Measurements from ENCODE around the gene GALNT10.

Gene GALNT10

GRCh38 chr5:154284433-154284832 is 93.9 kb downstream of the GALNT10 start:
- no peak overlapping the region for H3K9ac ChIP-seq (ENCODE audit: low read depth, low read length)
- no peaks in the 10 kb centered on the region for H3K36me3 ChIP-seq (ENCODE audit: insufficient read depth, low read length)
- no peaks in the 10 kb centered on the region for H3K79me2 ChIP-seq (ENCODE audit: insufficient read depth, low read length)
- TF ChIP-seq CTCF (IDR thresholded peaks at IDR 0.05; ENCODE audit: borderline replicate concordance, extremely low read depth, low read length, poor library complexity, severe bottlenecking) = no peak
- TF ChIP-seq EZH2 (IDR thresholded peaks at IDR 0.05; ENCODE audit: borderline replicate concordance, low read depth, low read length, severe bottlenecking) = no peak
- DNase-seq (no peak), ATAC-seq (ENCODE audit: insufficient read depth, low read depth) (no peak)
- no peak overlapping the region for H3K4me3 ChIP-seq (ENCODE audit: low read depth in 1 of 2, low read length in 2 of 2)
- no peak overlapping the region for H3K4me2 ChIP-seq (ENCODE audit: insufficient read depth, low read length)
- H2AFZ ChIP-seq (ENCODE audit: low read depth, low read length) = no peak overlapping the region
- no peaks in the 10 kb centered on the region for H3K9me3 ChIP-seq (ENCODE audit: insufficient read depth, low read length, severe bottlenecking)
- no peaks in the 10 kb centered on the region for H4K20me1 ChIP-seq (ENCODE audit: insufficient read depth, low read length)
- no peaks in the 10 kb centered on the region for H3K4me1 ChIP-seq (ENCODE audit: insufficient read depth, low read length)
- H3K27me3 ChIP-seq (ENCODE audit: insufficient read depth, low read length, poor library complexity) = no peaks in the 10 kb centered on the region
- H3K27ac ChIP-seq (ENCODE audit: low read length) = no peak overlapping the region

DNA sequence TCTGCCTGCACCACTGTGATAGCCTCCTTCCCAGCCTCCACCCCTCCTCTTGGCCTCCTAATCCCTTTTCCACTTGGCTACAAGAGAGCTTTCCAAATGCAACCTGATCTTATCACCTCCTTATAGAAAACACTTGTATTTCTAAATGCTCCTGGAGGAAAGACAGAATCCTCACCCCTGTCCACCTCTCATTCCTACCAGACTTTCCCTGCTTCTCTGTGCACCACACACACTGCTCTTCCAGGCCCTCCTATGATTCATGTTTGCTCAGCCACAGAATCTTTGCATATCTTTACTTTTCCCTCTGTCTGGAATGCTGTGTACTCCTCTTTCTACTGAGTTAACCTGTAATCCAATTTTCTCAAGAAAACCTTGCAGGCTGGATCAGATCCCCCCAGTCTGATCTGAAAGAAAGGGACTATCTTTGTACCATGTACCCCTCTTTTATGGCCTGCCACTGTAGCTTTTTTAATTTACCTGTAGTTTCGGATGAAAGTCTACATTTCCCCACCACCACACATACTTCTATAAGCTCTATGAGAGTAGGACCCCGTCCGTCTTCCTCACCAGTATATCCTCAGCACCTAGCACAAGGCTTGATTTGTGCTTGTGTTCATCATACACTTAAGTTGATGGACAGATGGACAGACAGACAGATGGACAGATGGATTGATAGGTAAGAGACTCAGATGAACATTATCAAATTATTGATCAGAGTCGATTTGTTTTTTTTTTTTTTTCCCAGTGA is 95.3 kb downstream of the GALNT10 start:
- Histone ChIP-seq H3K9ac (ENCODE audit: low read depth, low read length) (no peak overlapping the region), H3K27me3 (ENCODE audit: insufficient read depth, low read length, poor library complexity) (no peaks in the 10 kb centered on the region), H3K9me3 (ENCODE audit: insufficient read depth, low read length, severe bottlenecking) (no peaks in the 10 kb centered on the region), H3K4me2 (ENCODE audit: insufficient read depth, low read length) (no peak overlapping the region), H2AFZ (ENCODE audit: low read depth, low read length) (no peak overlapping the region), H4K20me1 (ENCODE audit: insufficient read depth, low read length) (no peaks in the 10 kb centered on the region), H3K79me2 (ENCODE audit: insufficient read depth, low read length) (no peaks in the 10 kb centered on the region), H3K4me3 (ENCODE audit: low read depth in 1 of 2, low read length in 2 of 2) (no peak overlapping the region), H3K4me1 (ENCODE audit: insufficient read depth, low read length) (no peaks in the 10 kb centered on the region), H3K27ac (ENCODE audit: low read length) (no peak overlapping the region), H3K36me3 (ENCODE audit: insufficient read depth, low read length) (no peaks in the 10 kb centered on the region)
- DNase-seq (no peak), ATAC-seq (ENCODE audit: insufficient read depth, low read depth) (no peak)
- no peak for TF ChIP-seq CTCF (IDR thresholded peaks at IDR 0.05; ENCODE audit: borderline replicate concordance, extremely low read depth, low read length, poor library complexity, severe bottlenecking)
- TF ChIP-seq EZH2 (IDR thresholded peaks at IDR 0.05; ENCODE audit: borderline replicate concordance, low read depth, low read length, severe bottlenecking) = no peak

- H3K4me3 ChIP-seq (ENCODE audit: low read depth in 1 of 2, low read length in 2 of 2) = no peak overlapping the region
- ATAC-seq (ENCODE audit: insufficient read depth, low read depth) (no peak), DNase-seq (no peak)
- no peaks in the 10 kb centered on the region for H3K9me3 ChIP-seq (ENCODE audit: insufficient read depth, low read length, severe bottlenecking)
- H3K9ac ChIP-seq (ENCODE audit: low read depth, low read length) = no peak overlapping the region
- no peak overlapping the region for H3K27ac ChIP-seq (ENCODE audit: low read length)
- no peak overlapping the region for H3K4me2 ChIP-seq (ENCODE audit: insufficient read depth, low read length)
- no peaks in the 10 kb centered on the region for H3K27me3 ChIP-seq (ENCODE audit: insufficient read depth, low read length, poor library complexity)
- H4K20me1 ChIP-seq (ENCODE audit: insufficient read depth, low read length) = no peaks in the 10 kb centered on the region
- no peaks in the 10 kb centered on the region for H3K4me1 ChIP-seq (ENCODE audit: insufficient read depth, low read length)
- H3K36me3 ChIP-seq (ENCODE audit: insufficient read depth, low read length) = no peaks in the 10 kb centered on the region
- TF ChIP-seq EZH2 (IDR thresholded peaks at IDR 0.05; ENCODE audit: borderline replicate concordance, low read depth, low read length, severe bottlenecking) (no peak), CTCF (IDR thresholded peaks at IDR 0.05; ENCODE audit: borderline replicate concordance, extremely low read depth, low read length, poor library complexity, severe bottlenecking) (no peak)
- H2AFZ ChIP-seq (ENCODE audit: low read depth, low read length) = no peak overlapping the region
- H3K79me2 ChIP-seq (ENCODE audit: insufficient read depth, low read length) = no peaks in the 10 kb centered on the region
These were observed 96.0 kb downstream of the GALNT10 start for GRCh38 chr5:154286557-154286956.
